Right forelimb (tissue), 1 donor: Measurements from ENCODE around the gene USP34.

ENCODE experiments used
- DNase-seq: peaks from one replicate; pipeline ENCODE4 v3.0.0-alpha.2; 2018

The USP34 gene

DNA sequence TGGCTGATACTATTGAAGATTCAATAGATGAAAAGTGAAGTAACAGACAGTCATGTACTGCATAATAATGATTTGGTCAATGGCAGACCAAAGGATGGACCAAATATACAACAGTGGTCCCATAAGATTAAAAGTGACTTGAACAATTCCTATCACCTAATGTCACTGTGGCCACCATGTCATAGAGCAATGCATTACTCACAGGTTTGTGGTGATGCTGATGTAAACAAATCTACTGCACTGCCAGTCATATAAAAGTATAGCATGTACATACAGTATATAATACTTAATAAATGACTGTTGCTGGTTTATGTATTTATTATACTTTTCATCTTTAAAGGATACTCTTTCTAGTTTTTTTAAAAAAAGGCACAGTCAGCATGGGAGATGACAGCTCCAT, 99.9 kb downstream of the USP34 start:
- no peak for DNase-seq

DNA sequence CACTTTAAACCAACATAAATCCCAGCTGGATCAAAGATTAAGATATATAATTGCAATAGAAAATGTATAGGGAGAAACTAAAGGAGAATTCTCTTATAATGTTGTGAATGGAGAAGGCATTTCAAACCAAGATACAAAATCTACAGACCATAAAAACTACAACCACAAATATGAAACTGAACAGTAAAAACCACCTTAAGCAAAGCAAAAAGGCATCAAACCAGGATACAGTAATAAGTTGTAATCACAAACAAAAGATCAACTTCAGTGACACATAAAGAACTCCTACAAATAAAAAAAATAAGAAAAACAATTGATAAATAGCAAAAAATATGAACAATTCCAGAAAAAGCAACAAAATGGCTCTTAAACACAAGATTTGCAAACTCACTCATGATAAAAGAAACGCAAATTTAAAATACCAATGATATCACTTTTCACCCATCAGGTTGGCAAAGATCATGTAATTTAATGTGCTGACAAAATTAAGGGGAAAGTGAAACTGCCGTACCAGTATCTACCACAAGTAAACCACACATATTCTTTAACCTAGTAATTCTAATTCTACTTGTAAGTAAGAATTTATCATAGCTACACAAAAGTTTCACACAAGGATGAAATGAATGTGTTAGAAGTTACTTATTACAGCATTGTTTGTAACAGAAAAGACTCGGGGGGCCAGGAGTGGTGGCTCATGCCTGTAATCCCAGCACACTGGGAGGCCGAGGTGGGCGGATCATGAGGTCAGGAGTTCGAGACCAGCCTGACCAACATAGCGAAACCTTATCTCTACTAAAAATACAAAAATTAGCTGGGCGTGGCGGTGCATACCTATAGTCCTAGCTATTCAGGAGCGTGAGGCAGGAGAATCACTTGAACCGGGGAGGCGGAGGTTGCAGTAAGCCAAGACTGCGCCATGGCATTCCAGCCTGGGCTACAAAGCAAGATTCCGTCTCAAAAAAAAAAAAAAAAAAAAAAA, 101.9 kb downstream of the USP34 start:
- DNase-seq, result no peak

DNA sequence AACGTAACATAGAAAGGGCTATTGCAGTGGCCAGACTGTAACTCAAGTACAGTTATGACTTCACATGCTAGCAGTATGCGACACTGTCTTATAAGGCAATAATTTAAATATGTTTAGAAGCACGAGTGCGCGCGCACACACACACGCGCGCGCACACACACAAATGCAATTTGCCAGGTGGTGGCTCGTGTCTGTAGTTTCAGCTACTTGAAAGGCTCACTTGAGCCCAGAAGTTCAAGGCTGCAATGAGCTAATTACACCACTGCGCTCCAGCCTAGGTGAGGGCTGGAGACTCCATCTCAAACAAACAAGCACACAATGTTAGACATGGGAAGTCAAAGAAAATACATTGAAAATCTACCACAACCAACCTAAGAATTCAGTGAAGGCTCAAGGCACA, 103.7 kb downstream of the USP34 start:
- DNase-seq, result no peak

DNA sequence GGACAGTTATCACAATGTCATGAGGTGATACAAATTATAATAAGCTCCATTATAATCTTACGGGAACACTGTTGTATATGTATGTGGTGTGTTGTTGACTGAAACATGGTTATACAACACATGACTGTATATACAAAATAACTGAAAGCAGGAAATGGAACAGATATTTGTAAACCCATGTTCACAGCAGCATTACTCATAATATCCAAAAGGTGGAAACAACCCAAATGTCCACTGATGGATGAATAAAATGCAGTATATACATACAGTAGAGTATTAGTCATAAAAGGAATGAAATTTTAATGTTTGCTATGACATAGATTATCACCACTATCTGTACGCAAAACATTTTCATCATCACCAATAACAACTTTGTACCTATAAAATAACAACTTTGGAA, 107.3 kb downstream of the USP34 start:
- no peak for DNase-seq

DNA sequence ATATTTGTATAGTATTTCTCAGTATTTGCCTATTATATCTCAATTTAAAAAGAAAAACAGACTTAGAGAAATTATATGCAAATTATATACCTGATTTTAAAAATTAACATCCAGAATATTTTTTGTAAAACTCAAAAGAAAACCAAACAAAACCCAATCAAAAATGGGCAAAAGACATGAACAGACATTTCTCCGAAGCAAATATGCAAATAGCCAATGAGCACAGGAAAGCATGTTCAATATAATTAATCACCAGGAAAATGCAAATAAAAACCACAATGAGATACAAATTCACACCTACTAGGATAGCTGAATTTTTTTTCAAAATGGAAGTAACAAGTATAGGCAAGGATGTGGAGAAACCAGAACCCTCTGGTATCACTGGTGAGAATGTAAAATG, 108.0 kb downstream of the USP34 start:
- DNase-seq, result no peak

DNA sequence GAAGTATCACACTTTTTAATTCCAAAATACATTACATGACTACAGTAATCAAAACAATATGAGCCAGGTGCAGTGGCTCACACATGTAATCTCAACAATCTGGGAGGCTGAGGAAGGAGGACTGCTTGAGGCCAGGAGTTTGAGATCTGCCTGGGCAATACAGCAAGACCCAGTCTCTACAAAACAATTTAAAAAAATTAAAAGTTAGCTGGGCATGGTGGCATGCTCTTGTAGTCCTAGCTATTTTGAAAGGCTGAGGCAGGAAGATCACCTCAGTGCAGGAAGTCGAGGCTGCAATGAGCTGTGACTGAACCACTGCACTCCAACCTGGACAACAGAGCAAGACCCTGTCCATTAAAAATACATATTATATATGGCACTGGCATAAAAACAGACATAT, 109.8 kb downstream of the USP34 start:
- DNase-seq, result no peak

DNA sequence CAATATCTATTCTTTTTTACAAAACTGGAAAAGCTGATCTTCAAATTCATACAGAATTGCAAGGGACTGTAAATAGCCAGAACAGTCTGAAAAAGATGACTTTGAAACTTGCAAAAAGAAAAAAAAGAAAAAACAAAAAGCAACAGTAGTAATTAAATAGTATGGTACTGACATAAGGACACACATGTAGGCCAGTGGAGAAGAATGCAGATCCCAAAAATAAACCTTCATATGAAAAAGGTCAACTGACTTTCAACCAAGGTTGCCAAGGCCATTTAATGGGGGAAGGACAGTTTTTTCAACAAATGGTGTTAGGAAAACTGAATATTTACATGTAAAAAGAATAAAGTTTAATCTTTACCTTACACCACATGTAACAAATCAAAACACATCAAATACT, 111.8 kb downstream of the USP34 start:
- DNase-seq, result no peak

- DNase-seq, result no peak
Measured at GRCh38 chr2:61357681-61358080, 113.2 kb downstream of the USP34 start.

GRCh38 chr2:61356958-61357350, 113.9 kb downstream of the USP34 start:
- no peak for DNase-seq

DNA sequence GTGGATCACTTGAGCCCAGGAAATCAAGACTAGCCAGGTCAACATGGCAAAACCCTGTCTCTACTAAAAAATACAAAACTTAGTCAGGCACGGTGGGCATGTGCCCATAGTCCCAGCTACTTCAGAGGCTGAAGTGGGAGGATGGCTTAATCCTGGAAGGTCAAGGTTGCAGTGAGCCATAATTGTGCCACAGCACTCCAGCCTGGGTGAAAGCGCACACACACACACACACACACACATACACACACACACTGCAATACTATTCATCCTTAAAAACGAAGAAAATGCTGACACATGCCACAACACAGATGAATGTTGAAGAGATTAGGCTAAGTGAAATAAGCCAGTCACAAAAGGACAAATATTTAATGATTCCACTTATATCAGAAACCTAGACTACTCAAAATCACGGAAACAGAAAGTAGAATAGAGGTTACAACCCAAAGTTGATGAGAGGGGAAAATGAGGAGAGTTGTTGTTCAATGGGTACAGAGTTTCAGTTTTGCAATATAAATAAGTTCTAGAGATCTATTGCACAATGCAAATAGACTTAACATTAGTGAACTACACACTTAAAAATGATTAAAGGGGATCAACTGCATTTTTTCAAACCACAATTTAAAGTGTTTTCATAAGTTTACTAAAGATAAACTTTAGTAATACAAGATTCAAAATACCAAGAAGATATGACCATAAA, 114.5 kb downstream of the USP34 start:
- no peak for DNase-seq

DNA sequence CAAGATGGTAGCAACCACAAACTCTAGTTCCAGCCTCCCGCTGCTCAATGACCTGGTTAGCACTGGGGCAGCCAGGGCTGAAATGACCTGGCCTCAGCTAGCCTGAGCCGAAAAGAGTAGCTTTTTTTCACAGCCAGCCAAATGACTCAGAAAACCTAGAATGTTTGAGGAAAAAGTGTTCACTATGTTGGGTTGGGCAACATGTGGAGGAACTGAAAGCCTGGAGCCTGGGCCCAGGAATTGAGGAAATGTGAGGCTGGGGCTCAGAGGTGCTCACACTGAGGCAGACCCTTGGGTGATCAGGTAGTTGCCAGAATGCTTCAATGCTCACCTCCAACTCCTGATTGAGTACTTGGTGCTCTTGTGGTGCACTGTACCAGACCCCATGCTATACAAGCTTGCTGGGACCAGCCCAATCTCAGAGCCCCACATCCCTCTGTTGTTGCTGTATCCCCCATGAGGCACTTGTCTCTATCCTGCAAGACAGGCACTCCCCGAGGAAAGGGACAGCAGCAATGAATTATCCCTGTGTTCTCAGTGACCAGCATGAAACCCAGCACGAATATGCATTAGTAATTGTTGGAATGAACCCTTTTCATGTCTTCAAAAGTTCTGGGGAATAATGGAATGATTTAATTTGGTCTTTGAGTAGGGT, 116.2 kb downstream of the USP34 start:
- DNase-seq, result no peak

DNA sequence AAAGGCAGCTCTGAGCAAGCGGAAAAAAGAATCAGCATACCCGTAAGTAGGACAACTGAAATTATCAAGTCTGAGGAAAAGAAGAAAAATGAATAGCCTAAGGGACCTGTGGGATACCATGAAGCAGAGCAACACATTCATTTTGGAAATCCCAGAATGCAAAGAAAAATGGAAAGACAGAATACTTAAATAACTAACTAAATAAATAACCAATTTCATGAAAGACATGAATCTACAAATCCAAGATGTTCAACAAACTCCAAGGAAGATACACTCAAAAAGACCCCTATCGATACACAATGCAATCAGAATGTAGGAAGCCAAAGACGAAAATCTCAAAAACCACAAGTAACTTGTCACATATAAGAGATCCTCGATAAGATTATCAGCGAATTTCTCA, 117.0 kb downstream of the USP34 start:
- no peak for DNase-seq

GRCh38 chr2:61350777-61351176, 120.1 kb downstream of the USP34 start:
- no peak for DNase-seq

DNA sequence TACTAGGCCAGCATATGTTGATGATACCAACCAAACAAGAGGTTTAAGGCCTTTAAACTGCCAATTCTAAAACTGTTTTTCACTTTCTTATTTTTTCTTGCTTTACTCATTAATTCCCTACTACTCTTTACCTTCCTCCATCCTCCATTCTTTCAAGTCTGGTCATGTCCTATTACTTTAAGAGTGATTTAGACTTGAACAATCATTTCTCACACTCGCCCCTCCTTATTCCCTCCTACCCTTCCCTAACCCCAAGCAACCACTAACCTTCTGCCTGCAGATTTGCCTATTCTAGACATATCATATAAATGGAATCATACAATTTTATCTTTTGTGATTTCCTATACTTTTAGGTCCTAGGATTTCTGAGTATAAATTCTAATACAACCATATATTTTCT, 127.7 kb downstream of the USP34 start:
- no peak for DNase-seq

GRCh38 chr2:61340242-61340641, 130.6 kb downstream of the USP34 start:
- DNase-seq, result no peak

- no peak for DNase-seq
Measured at GRCh38 chr2:61338447-61338846, 132.4 kb downstream of the USP34 start.

GRCh38 chr2:61335187-61335586, 135.7 kb downstream of the USP34 start:
- no peak for DNase-seq

DNA sequence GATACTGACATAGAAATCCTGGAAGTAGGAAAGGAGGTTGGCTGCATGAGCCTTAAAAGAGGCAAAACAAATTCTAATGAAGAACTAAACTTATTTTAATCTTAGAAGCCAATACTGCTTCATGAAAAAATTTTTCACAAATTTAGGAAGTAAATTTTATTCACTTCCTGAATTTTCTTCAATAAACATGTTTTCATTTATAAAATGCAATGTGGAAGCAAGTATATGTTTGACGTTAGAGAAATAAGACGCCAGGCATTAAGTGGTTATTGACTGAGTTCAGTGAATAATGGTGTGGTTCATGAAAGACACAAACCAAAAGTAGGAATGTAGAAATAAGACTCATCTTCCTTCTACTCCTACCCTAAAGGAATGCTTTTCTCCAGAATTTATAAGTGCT, 136.4 kb downstream of the USP34 start:
- DNase-seq, result no peak

DNA sequence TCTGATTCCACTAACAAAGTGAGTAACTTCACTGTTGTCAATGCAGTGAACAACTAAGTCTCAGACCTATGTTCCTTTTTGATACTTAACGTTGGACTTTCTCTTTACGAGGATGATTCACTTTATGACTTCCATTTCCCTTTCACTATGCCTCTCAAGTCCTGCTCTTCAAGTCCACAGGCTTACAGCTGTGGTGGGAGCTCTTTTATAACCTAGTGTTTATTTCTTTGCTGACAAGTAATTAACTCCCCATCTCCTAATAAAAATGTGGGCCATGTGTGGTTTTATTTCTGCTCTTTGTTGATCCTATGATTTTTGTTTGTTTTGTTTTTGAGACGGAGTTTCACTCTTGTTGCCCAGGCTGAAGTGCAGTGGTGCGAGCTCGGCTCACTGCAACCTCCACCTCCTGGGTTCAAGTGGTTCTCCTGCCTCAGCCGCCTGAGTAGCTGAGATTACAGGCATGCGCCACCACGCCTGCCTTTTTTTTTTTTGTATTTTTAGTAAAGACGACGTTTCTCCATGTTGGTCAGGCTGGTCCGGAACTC, 142.1 kb downstream of the USP34 start:
- DNase-seq, result no peak

DNA sequence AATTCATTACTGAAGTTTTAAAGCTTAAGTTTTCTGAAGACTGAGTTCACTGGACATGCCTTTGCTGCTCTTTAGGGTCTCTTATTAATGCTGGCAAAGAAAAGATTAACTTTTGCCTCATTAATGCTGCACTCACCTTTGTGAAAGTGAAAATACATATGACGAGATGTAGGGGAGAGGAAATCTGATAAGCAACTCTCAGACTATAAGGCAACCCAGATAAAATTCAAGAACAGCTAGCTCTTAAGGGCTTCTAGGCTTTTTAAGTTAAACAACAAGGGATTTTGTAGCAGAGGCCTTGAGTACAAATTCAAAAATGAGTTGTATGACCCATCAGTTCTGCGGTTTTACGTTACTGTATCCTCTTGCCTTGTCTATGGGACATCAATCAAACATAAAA, 143.7 kb downstream of the USP34 start:
- DNase-seq, result no peak

GRCh38 chr2:61326423-61326822, 144.5 kb downstream of the USP34 start:
- no peak for DNase-seq

GRCh38 chr2:61320181-61320580, 150.7 kb downstream of the USP34 start:
- no peak for DNase-seq

- no peak for DNase-seq
Measured at GRCh38 chr2:61318553-61318952, 152.3 kb downstream of the USP34 start.
